Astrocyte (in vitro differentiated cells and primary cell): Measurements from ENCODE around the gene BCL11B. TPM values are rescaled to one million over a fixed set of nuclear protein-coding genes. Genes with fewer than 3 reads are reported as not detected.

Experiments
- DNase-seq: peaks from one replicate; pipeline ENCODE4 v3.0.0-alpha.2; 2010; ENCODE audit warnings: low read depth
- FAIRE-seq: peaks from 2 replicates; lab custom pipeline; 2011; peaks lifted over from hg19 to GRCh38; lab: Jason Lieb, UNC
- H2AFZ ChIP-seq: 2 replicates; pipeline ENCODE4 v1.6.0; 2012; ENCODE audit warnings: low read depth, low read length, inconsistent platforms
- H3K27ac ChIP-seq: 2 replicates; pipeline ENCODE4 v1.5.1; 2011; ENCODE audit warnings: low read depth, low read length, inconsistent platforms
- H3K27me3 ChIP-seq: 2 replicates; pipeline ENCODE4 v1.6.0; 2011; ENCODE audit warnings: low read length, inconsistent platforms; ENCODE audit not compliant: insufficient read depth
- H3K36me3 ChIP-seq: 2 replicates; pipeline ENCODE4 v1.5.1; 2011; ENCODE audit warnings: low read length, inconsistent platforms; ENCODE audit not compliant: insufficient read depth
- H3K4me1 ChIP-seq: 2 replicates; pipeline ENCODE4 v1.5.1; 2011; ENCODE audit warnings: low read length, inconsistent platforms; ENCODE audit not compliant: insufficient read depth
- H3K4me2 ChIP-seq: 2 replicates; pipeline ENCODE4 v1.6.0; 2012; ENCODE audit warnings: low read length, inconsistent platforms
- H3K4me3 ChIP-seq: 2 replicates; pipeline ENCODE4 v1.5.1; 2011; ENCODE audit warnings: low read depth, mild to moderate bottlenecking, low read length, inconsistent platforms; ENCODE audit not compliant: insufficient read depth
- H3K79me2 ChIP-seq: 2 replicates; pipeline ENCODE4 v1.6.0; 2012; ENCODE audit warnings: mild to moderate bottlenecking, low read length, inconsistent platforms; ENCODE audit not compliant: insufficient read depth
- H3K9ac ChIP-seq: 2 replicates; pipeline ENCODE4 v1.6.0; 2012; ENCODE audit warnings: mild to moderate bottlenecking, low read length, inconsistent platforms
- H3K9me3 ChIP-seq: 2 replicates; pipeline ENCODE4 v1.5.1; 2012; ENCODE audit warnings: low read depth, mild to moderate bottlenecking, low read length, inconsistent platforms; ENCODE audit not compliant: insufficient read depth
- H4K20me1 ChIP-seq: 2 replicates; pipeline ENCODE4 v1.6.0; 2012; ENCODE audit warnings: low read length, inconsistent platforms; ENCODE audit not compliant: insufficient read depth
- H3K27ac Mint-ChIP-seq: one replicate; pipeline ENCODE4 v1.8.0; 2021; ENCODE audit warnings: mild to moderate bottlenecking, mixed read lengths; ENCODE audit not compliant: unreplicated experiment
- H3K27me3 Mint-ChIP-seq: one replicate; pipeline ENCODE4 v1.8.0; 2021; ENCODE audit warnings: low read depth, mixed read lengths; ENCODE audit not compliant: unreplicated experiment
- H3K36me3 Mint-ChIP-seq: one replicate; pipeline ENCODE4 v1.8.0; 2021; ENCODE audit warnings: low read depth, mixed read lengths; ENCODE audit not compliant: unreplicated experiment
- H3K4me1 Mint-ChIP-seq: one replicate; pipeline ENCODE4 v1.8.0; 2021; ENCODE audit warnings: low read depth, mixed read lengths; ENCODE audit not compliant: unreplicated experiment
- H3K4me3 Mint-ChIP-seq: one replicate; pipeline ENCODE4 v1.8.0; 2021; ENCODE audit warnings: mild to moderate bottlenecking, moderate library complexity, mixed read lengths; ENCODE audit not compliant: unreplicated experiment
- H3K9me3 Mint-ChIP-seq: one replicate; pipeline ENCODE4 v1.8.0; 2021; ENCODE audit warnings: mild to moderate bottlenecking, mixed read lengths; ENCODE audit not compliant: unreplicated experiment
- EZH2 ChIP-seq: IDR thresholded peaks from 2 replicates; pipeline ENCODE4 v1.6.1; 2012; ENCODE audit warnings: mild to moderate bottlenecking, low read length, inconsistent platforms; ENCODE audit not compliant: insufficient read depth
- total RNA-seq: library from RNA; stranded (reverse); gene quantifications from 2 replicates; pipeline ENCODE4 v1.2.1, GENCODE V29; 2021
- TF ChIP-seq, protein P1 (sequence below): IDR thresholded peaks from 2 replicates; pipeline ENCODE4 v1.5.1; 2011; ENCODE audit warnings: low read depth, mild to moderate bottlenecking, inconsistent platforms, low read length, moderate library complexity; ENCODE audit not compliant: insufficient read depth

BCL11B gene
- total RNA-seq, 1 donor from 2014 or later, result 1.1 TPM

DNA sequence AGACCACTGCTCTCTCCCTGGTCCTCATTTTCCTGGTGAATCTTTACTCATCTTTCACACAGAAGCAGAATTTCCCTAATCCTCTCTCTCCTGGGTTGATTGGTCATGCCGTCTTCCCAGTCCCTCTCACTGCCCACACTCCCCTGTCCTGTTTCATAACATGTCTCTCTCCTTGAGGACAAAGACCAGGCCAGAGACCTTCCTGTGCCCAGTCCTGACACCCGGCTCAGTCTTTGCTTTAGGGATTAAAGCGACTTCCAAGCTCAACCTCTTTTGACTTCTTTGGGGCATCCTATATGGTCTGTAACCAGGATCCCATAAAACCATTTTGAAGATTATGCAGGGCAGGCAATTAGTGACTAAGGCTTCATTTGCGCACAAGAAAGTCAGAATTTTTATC, 105.5 kb downstream of the BCL11B start:
- Histone ChIP-seq H2AFZ (no peak overlapping the region), H3K27ac (no peak overlapping the region), H3K79me2 (no peaks in the 10 kb centered on the region), H3K27me3 (no peaks in the 10 kb centered on the region), H3K36me3 (no peaks in the 10 kb centered on the region), H3K4me2 (no peak overlapping the region), H4K20me1 (no peaks in the 10 kb centered on the region), H3K4me3 (no peak overlapping the region), H3K9ac (no peak overlapping the region), H3K9me3 (no peaks in the 10 kb centered on the region), H3K4me1 (no peaks in the 10 kb centered on the region)
- H3K27me3 Mint-ChIP-seq, result peaks cover 16% of the 10 kb centered on the region
- no peak for DNase-seq
- no peak overlapping the region for H3K27ac Mint-ChIP-seq
- TF ChIP-seq, protein P1, sequence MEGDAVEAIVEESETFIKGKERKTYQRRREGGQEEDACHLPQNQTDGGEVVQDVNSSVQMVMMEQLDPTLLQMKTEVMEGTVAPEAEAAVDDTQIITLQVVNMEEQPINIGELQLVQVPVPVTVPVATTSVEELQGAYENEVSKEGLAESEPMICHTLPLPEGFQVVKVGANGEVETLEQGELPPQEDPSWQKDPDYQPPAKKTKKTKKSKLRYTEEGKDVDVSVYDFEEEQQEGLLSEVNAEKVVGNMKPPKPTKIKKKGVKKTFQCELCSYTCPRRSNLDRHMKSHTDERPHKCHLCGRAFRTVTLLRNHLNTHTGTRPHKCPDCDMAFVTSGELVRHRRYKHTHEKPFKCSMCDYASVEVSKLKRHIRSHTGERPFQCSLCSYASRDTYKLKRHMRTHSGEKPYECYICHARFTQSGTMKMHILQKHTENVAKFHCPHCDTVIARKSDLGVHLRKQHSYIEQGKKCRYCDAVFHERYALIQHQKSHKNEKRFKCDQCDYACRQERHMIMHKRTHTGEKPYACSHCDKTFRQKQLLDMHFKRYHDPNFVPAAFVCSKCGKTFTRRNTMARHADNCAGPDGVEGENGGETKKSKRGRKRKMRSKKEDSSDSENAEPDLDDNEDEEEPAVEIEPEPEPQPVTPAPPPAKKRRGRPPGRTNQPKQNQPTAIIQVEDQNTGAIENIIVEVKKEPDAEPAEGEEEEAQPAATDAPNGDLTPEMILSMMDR, result no peak
- no peak for TF ChIP-seq EZH2
- H3K4me1 Mint-ChIP-seq, result no peaks in the 10 kb centered on the region
- H3K9me3 Mint-ChIP-seq, result peaks cover 11% of the 10 kb centered on the region
- FAIRE-seq, result no peak
- no peaks in the 10 kb centered on the region for H3K36me3 Mint-ChIP-seq
- H3K4me3 Mint-ChIP-seq, result no peak overlapping the region

DNA sequence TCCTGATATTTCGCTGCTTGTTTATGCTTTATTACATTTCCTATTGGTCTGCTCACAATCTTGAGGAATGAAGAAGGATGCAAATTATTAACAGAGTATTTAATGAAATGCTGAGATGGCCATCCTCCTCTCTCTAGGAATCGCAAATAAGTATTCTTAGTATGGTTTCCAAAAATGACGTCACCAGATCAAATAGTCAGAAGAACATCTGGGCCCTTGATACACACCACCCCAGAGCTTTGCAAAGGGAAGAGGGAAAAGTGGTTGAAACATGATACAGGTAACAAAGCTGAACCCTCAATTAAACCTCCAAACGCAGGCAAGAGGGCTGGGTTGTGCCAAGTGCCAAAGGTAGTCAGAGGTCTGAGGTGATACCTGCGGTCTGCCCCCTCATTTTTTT, 107.3 kb downstream of the BCL11B start:
- H3K36me3 ChIP-seq, result no peaks in the 10 kb centered on the region
- no peak overlapping the region for H3K27ac ChIP-seq
- no peaks in the 10 kb centered on the region for H3K79me2 ChIP-seq
- H3K4me2 ChIP-seq, result no peak overlapping the region
- no peak for TF ChIP-seq EZH2
- TF ChIP-seq, protein P1, result no peak
- H3K36me3 Mint-ChIP-seq, result no peaks in the 10 kb centered on the region
- no peaks in the 10 kb centered on the region for H3K9me3 ChIP-seq
- H3K27ac Mint-ChIP-seq, result no peak overlapping the region
- H3K4me1 ChIP-seq, result no peaks in the 10 kb centered on the region
- H3K4me3 Mint-ChIP-seq, result no peak overlapping the region
- H3K27me3 ChIP-seq, result peaks cover 3% of the 10 kb centered on the region
- H2AFZ ChIP-seq, result no peak overlapping the region
- FAIRE-seq (no peak), DNase-seq (no peak)
- no peaks in the 10 kb centered on the region for H4K20me1 ChIP-seq
- H3K27me3 Mint-ChIP-seq, result peaks cover 18% of the 10 kb centered on the region
- H3K4me3 ChIP-seq, result no peak overlapping the region
- H3K4me1 Mint-ChIP-seq, result no peaks in the 10 kb centered on the region
- no peak overlapping the region for H3K9ac ChIP-seq
- H3K9me3 Mint-ChIP-seq, result peaks cover 11% of the 10 kb centered on the region

DNA sequence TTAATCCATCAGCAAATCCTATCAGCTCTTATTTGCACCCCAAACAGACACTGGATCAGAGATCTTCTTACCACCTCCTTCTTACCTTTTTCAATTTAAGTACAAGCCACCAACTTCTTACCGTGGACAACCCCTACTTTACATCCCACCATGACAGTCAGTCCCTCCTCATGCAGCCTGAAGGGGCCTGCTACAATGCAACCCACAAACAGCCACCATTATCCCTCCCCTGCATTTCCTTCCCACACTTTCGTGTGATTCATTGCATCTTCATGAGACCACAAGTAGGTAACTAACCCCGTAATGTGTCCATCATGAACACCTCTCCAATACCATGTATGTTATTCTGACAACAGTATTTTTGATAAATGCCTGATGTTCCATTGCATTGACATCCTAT, 108.6 kb downstream of the BCL11B start:
- no peak overlapping the region for H2AFZ ChIP-seq
- H3K27me3 ChIP-seq, result peaks cover 3% of the 10 kb centered on the region
- H3K27ac ChIP-seq, result no peak overlapping the region
- no peaks in the 10 kb centered on the region for H3K4me1 Mint-ChIP-seq
- H3K36me3 ChIP-seq, result no peaks in the 10 kb centered on the region
- H3K79me2 ChIP-seq, result no peaks in the 10 kb centered on the region
- FAIRE-seq, result no peak
- H3K9ac ChIP-seq, result no peak overlapping the region
- peaks cover 11% of the 10 kb centered on the region for H3K9me3 Mint-ChIP-seq
- H3K9me3 ChIP-seq, result no peaks in the 10 kb centered on the region
- H3K27me3 Mint-ChIP-seq, result peaks cover 20% of the 10 kb centered on the region
- no peaks in the 10 kb centered on the region for H3K4me1 ChIP-seq
- no peaks in the 10 kb centered on the region for H4K20me1 ChIP-seq
- H3K27ac Mint-ChIP-seq, result no peak overlapping the region
- DNase-seq, result no peak
- TF ChIP-seq, protein P1, result no peak
- TF ChIP-seq EZH2, result no peak
- H3K4me3 Mint-ChIP-seq, result no peak overlapping the region
- H3K36me3 Mint-ChIP-seq, result no peaks in the 10 kb centered on the region
- no peak overlapping the region for H3K4me2 ChIP-seq
- no peak overlapping the region for H3K4me3 ChIP-seq
